ENCODE results near the gene TNNI2.
"Not testable (repeated sequence)": the region's sequence is repeated elsewhere in the genome, so short reads cannot be mapped to it uniquely, and the experiment has no call there.

Gene TNNI2

GRCh38 chr11:1838426-1839144 is at the start of gene TNNI2:
Gene TNNI2, plus strand, starts transcription at chr11:1838981. Its CDS starts 716 bp downstream, at chr11:1839697.
- no peak for DNase-seq

GRCh38 chr11:1791912-1792311 is 46.9 kb upstream of the TNNI2 start:
- no peak for DNase-seq

- peak in 1 of 2 donors; percentile 24 for DNase-seq
These were observed 46.3 kb upstream of the TNNI2 start for GRCh38 chr11:1792461-1792860.

GRCh38 chr11:1793081-1793480 is 45.7 kb upstream of the TNNI2 start:
- DNase-seq, result no peak

GRCh38 chr11:1796413-1797011 is 42.3 kb upstream of the TNNI2 start:
- DNase-seq, result no peak

GRCh38 chr11:1797391-1798125 is 41.2 kb upstream of the TNNI2 start:
- DNase-seq, result no peak

- no peak for DNase-seq
These were observed 35.5 kb upstream of the TNNI2 start for GRCh38 chr11:1803246-1803645.

GRCh38 chr11:1803835-1804519 is 34.8 kb upstream of the TNNI2 start:
- DNase-seq, result not testable (repeated sequence)

GRCh38 chr11:1805525-1805924 is 33.3 kb upstream of the TNNI2 start:
- DNase-seq, result no peak

- no peak for DNase-seq
These were observed 31.4 kb upstream of the TNNI2 start for GRCh38 chr11:1807264-1807995.

- DNase-seq, result peak in 1 of 2 donors; percentile 27
These were observed 28.0 kb upstream of the TNNI2 start for GRCh38 chr11:1810761-1811160.

GRCh38 chr11:1812274-1812673 is 26.5 kb upstream of the TNNI2 start:
- DNase-seq, result no peak

- no peak for DNase-seq
These were observed 26.0 kb upstream of the TNNI2 start for GRCh38 chr11:1812801-1813200.

- DNase-seq, result not testable (repeated sequence)
These were observed 25.4 kb upstream of the TNNI2 start for GRCh38 chr11:1813356-1813755.

GRCh38 chr11:1814691-1815090 is 24.1 kb upstream of the TNNI2 start:
- no peak for DNase-seq

- no peak for DNase-seq
These were observed 23.5 kb upstream of the TNNI2 start for GRCh38 chr11:1815311-1815710.

GRCh38 chr11:1815751-1816150 is 23.0 kb upstream of the TNNI2 start:
- no peak for DNase-seq

- no peak for DNase-seq
These were observed 21.8 kb upstream of the TNNI2 start for GRCh38 chr11:1817000-1817399.

GRCh38 chr11:1817511-1817910 is 21.3 kb upstream of the TNNI2 start:
- DNase-seq, result no peak

GRCh38 chr11:1819074-1819473 is 19.7 kb upstream of the TNNI2 start:
- no peak for DNase-seq

GRCh38 chr11:1820463-1821325 is 18.1 kb upstream of the TNNI2 start:
- DNase-seq, result no peak

- DNase-seq, result no peak
These were observed 17.2 kb upstream of the TNNI2 start for GRCh38 chr11:1821562-1821961.
